Measurements from ENCODE around the gene CLASRP.

DNA sequence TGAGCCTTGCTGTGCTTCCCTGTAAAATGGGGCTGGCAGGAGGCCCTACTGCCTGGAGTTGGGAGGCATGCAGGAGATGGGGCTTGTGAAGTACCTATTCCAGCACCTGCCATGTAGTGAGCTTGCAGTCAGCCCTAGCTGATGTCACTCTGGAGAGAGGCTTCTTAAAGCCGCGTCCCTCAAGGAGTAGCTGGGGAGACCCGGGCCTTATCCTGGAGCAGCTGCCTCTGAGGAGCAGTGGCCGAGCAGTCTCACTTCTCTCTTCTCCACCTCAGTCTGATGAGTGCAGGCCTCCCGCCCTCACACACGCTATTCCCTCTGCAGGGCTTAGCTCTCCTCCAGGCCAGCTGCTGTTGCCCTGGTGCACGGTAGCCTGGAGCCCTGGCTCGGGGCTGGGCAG is 18.0 kb downstream of the CLASRP start:
- TF ChIP-seq AFF4 (CRISPR knock-in tag; IDR thresholded peaks at IDR 0.05) (no peak), ESRRA (IDR thresholded peaks at IDR 0.05; ENCODE audit: borderline replicate concordance, low read depth) (no peak), POLR2A (conservative IDR thresholded peaks at IDR 0.05) (no peak), EP300 (IDR thresholded peaks at IDR 0.05; ENCODE audit: low read length) (no peak), ZFP36 (IDR thresholded peaks at IDR 0.05; ENCODE audit: low read depth, low read length, partially characterized antibody) (no peak), ELK3 (CRISPR knock-in tag; IDR thresholded peaks at IDR 0.05) (no peak), HDAC8 (tag; IDR thresholded peaks at IDR 0.05) (no peak), ZNF316 (IDR thresholded peaks at IDR 0.05) (no peak), KAT2B (IDR thresholded peaks at IDR 0.05; ENCODE audit: low read depth, low read length) (no peak)
- TF ChIP-seq, protein P1, sequence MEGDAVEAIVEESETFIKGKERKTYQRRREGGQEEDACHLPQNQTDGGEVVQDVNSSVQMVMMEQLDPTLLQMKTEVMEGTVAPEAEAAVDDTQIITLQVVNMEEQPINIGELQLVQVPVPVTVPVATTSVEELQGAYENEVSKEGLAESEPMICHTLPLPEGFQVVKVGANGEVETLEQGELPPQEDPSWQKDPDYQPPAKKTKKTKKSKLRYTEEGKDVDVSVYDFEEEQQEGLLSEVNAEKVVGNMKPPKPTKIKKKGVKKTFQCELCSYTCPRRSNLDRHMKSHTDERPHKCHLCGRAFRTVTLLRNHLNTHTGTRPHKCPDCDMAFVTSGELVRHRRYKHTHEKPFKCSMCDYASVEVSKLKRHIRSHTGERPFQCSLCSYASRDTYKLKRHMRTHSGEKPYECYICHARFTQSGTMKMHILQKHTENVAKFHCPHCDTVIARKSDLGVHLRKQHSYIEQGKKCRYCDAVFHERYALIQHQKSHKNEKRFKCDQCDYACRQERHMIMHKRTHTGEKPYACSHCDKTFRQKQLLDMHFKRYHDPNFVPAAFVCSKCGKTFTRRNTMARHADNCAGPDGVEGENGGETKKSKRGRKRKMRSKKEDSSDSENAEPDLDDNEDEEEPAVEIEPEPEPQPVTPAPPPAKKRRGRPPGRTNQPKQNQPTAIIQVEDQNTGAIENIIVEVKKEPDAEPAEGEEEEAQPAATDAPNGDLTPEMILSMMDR (IDR thresholded peaks at IDR 0.05 in 2 of 3, conservative IDR thresholded peaks at IDR 0.05 in 1 of 3; ENCODE audit: insufficient read depth in 2 of 3, low read depth in 1 of 3, low read length in 3 of 3): no peak
